ENCODE measurements around the gene MFSD2A.
"Not testable (repeated sequence)": the region's sequence is repeated elsewhere in the genome, so short reads cannot be mapped to it uniquely, and the experiment has no call there.

Gene MFSD2A

GRCh38 chr1:39969531-39970270, 14.8 kb downstream of the MFSD2A start:
- DNase-seq: no peak

DNA sequence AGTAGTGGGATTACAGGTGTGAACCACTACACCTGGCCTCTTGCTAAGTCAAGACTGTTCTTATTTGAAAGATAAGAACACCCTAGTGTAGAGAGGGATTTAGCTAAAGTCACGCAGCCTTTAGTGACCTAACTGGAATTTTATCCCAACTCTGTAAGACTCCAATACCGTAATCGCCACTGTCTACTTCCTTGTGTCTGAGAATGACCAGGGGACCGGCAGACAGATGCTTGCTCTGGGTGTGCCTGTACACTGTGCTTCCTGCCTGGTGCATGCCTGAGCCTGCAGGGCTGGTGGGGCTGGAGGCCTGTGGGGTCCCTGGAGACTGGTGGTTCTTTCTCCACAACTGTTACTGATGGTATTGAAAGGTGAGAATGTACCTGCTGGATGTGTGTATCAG, 15.3 kb downstream of the MFSD2A start:
- peak; percentile 20 for DNase-seq

DNA sequence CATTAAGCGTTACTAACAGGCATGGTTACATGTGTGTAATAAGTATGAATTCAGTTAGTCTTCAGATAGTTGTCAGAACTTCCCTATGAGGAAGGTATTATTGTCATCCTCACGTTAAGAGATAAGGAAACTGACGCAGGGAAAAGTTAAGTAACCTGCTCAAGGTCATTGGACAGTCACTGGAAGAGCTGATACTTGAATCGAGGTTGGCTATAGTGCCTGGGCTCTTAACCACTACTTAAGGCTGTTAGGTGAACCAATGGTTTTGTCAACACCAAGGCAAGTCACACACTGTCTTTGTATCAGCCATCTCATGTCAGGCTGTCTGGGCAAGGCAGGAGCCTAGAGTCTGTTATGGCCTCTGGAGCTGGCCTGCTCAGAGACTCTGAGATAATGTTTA, 16.2 kb downstream of the MFSD2A start:
- no peak for DNase-seq

DNA sequence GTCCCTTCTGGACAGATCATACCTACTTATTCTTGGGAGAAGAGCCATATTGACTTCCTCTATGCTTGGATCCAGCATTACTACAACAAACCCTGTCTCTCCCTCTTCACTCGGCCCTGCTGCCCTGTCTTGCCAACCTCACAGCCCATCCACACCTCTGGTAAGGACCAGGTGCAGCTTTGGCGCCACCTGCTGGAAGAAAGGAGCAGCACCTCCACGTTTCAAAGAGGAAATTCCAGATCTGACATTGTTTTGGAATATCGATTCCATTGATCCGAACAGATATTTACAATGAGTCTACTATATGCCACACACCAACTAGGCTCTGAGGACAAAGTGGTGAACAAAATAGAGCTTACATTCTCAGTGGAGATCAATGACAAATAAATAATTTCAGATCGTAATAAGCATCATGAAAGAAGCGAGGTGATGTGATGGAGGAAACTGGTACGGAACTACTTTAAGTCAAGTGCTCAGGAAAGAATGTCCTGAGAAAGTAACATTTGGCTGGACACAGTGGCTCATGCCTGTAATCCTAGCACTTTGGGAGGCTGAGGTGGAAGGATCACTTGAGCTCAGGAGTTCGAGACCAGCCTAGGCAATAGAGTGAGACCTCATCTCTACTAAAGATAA, 18.7 kb downstream of the MFSD2A start:
- peak; percentile 9 for DNase-seq

DNA sequence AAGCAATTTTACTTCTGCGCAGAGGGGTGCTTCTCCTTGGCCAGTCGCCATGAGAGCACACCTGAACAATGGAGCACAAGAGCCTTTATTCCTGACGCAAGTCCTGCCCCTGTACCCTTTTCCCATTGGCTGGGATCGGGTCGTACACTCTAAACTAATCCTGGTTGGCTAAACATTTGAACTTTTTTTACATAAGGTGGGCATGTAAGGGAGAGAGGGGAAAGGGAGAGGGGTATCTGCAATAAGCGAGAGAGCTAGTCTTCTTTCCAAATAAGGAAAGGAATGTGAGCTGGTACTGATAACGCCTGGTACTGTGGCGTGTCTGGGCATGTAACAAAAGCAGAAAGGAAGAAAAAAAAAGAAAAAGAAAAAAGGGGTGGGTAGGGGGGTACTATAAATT, 21.8 kb downstream of the MFSD2A start:
- DNase-seq: no peak

GRCh38 chr1:39977202-39977601, 22.3 kb downstream of the MFSD2A start:
- no peak for DNase-seq

GRCh38 chr1:39979654-39980053, 24.7 kb downstream of the MFSD2A start:
- DNase-seq: no peak

GRCh38 chr1:39980555-39981313, 25.8 kb downstream of the MFSD2A start:
- no peak for DNase-seq

DNA sequence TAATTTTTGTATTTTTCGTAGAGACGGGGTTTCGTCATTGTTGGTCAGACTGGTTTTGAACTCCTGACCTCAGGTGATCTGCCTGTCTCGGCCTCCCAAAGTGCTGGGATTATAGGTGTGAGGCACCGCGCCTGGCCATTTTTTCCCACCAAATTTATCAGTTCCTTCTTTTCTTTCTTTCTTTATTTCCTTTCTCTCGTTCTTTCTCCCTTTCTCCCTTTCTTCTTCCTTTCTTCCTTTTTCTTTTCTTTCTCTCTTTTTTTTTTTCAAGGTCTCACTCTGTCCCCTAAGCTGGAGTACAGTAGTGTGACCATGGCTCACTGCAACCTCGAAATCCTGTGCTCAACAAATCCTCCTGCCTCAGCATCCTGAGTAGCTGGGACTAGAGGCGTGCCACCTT, 26.4 kb downstream of the MFSD2A start:
- no peak for DNase-seq

GRCh38 chr1:39981945-39982344, 27.0 kb downstream of the MFSD2A start:
- no peak for DNase-seq

- not testable (repeated sequence) for DNase-seq
These were observed 29.5 kb downstream of the MFSD2A start for GRCh38 chr1:39984480-39984879.

DNA sequence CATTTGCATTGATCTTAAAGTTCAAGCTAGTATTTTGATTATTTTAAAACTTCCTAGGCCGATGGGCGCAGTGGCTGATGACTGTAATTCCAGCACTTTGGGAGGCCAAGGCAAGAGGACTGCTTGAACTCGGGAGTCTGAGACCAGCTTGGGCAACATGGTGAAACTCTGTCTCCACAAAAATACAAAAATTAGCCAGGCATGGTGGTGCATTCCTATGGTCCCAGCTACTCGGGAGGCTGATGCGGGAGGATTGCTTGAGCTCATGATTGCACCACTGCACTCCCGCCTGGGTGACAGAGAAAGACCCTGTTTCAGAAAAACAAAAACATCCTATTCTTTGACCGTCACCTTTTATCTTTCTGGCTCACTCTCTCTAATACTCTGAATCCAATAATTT, 30.0 kb downstream of the MFSD2A start:
- DNase-seq: no peak

DNA sequence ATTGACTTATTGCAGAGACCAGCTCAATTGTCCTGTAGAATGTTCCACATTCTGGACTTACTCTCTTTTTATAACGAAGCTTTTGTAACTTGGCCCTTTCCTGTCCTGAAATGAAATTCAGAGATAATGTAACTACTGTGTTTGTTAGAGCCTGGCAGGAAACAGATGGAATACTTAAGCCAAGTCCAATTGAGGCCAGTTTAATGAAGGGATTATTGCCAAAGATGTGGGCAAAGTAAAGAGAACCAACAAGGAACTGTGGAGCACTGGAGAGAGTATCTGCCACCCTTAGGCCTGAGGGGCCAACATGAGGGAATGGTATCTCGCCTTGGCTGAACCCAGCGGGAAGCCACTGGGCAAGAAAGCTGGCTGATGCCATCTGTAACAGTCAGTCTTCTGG, 32.9 kb downstream of the MFSD2A start:
- no peak for DNase-seq

GRCh38 chr1:39988618-39989343, 33.8 kb downstream of the MFSD2A start:
- no peak for DNase-seq

- no peak for DNase-seq
These were observed 35.5 kb downstream of the MFSD2A start for GRCh38 chr1:39990428-39990827.

DNA sequence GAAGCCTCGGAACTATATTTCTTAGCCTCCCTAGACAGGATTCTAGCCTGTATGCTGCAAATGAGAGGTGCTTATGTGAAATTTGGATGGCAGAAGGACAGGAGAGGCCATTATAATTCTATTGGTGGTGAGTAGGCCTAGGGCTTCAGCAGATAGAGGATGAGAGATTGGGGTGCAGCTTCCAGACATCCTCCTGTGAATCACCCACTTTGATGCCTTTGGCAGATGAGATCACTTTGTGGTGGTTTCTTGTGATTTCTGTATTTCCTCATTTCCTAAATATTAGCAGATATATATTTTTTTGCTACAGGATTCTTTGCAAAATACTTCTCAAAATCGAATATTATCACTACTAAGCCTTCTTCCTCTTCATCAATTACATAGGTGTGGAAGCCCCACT, 37.3 kb downstream of the MFSD2A start:
- no peak for DNase-seq

- DNase-seq: no peak
These were observed 37.9 kb downstream of the MFSD2A start for GRCh38 chr1:39992888-39993287.

GRCh38 chr1:39995973-39996393, 41.0 kb downstream of the MFSD2A start:
- DNase-seq: no peak

GRCh38 chr1:39996396-39997004, 41.6 kb downstream of the MFSD2A start:
- no peak for DNase-seq

DNA sequence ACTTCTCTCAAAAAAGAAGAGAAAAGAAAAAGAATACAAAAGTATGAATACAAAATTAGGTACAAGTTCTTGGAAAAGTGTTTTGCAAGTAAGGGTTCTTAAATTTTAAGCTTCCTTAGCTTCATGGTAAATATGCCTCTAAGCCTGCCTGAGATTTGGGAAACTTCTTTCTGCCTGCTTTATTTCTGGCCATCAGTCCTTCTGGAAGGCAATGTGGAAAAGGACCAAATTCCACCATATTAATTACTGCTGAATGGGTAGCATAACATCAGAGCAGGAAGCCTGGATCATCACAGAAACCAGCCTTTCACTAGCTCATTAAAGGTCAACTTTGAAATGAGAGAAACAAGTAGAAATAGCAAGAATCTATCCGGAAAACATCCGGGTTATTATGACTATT, 46.5 kb downstream of the MFSD2A start:
- DNase-seq: no peak

- no peak for DNase-seq
These were observed 48.5 kb downstream of the MFSD2A start for GRCh38 chr1:40003156-40004093.

DNA sequence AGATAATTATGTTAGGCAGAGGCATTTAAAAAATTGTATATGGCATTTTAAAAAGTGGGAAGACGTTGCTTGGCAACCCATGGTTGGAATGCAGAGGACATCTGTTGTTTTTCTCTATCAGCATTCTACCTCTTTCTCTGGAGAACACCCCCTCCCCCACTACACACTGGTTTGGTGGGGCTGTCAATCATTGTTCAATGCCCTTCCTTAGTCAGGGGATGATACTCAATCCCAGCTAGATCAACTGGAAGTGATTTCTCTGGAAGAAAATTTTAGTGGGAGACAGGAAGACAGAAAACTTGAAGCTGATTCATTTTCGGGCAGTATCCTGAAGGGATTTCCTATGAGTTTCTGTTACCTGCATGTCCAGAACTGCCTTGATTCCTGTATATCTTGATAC, 49.9 kb downstream of the MFSD2A start:
- no peak for DNase-seq

All from NCI-H1436 treated with DMSO at 0.1 percent for 48 hours (cell line).